D341Med (cell line): ENCODE results near the gene FMNL2.

Experiments
- DNase-seq: peaks from one replicate; pipeline ENCODE4 v3.0.0; 2012; ENCODE audit warnings: low spot score

The FMNL2 gene

DNA sequence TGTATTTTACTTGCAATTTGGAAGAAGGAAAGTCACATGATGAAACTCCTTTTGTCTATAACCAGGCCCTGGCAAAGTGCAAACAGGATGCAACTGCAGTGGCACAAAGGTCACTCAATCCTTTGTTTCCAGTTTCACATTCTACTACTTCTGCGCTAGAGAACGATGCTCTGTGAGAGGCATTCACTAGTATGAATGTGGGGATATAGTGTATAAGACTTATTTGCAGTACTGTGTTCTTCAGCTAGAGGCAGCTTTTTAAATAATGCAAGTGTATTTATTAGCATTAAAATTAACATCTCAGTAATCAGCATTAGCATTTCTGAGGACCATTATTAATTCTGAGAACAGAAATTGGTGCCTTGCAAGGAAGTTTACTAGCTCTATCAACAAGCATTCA lies 313.4 kb downstream of the FMNL2 start:
- DNase-seq = no peak

GRCh38 chr2:152649997-152650396 lies 315.0 kb downstream of the FMNL2 start:
- DNase-seq = no peak

DNA sequence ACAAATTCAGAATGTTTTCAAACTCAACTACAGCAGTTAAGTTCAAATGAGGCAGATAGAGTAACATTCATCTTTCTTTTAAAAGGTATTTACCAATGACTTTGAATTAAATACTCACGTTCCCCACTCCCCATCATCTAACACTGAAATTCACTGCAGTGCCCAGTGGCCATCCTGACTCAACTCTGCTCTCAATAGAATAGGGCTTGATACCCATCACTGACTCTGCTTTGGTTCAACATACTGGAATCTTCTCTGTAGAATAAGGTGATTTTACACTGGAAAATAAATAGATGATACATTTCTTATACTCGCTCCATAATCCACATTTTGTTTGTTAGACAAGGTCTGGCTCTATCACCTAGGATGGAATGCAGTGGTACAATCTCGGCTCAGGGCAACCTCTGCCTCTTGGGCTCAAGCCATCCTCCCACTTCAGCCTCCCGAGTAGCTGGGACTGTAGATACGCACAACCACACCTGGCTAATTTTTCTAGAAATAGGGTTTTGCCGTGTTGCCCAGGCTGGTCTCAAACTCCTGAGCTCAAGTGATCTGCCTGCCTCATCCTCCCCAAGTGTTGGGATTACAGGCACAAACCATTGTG lies 315.9 kb downstream of the FMNL2 start:
- DNase-seq = no peak

GRCh38 chr2:152651834-152652233 lies 316.9 kb downstream of the FMNL2 start:
- DNase-seq = no peak

DNA sequence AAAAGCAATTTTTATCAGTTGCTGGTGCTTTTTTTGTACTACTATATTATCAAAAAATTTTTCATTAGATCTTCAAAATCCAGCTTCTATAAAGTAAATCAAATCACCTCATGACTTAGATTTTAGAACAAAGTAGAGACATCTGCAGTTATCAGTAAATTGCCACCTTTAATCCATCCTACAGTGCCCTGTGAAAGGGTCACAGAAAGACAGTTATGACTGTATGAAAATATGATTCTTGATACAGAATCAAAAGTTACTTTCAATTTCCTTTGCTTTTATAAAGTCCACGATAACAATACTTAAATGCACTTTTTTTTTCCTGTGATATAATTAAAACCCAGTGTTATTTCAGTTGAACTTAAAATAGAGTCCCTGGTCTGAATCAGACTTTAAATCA lies 320.9 kb downstream of the FMNL2 start:
- no peak for DNase-seq

DNA sequence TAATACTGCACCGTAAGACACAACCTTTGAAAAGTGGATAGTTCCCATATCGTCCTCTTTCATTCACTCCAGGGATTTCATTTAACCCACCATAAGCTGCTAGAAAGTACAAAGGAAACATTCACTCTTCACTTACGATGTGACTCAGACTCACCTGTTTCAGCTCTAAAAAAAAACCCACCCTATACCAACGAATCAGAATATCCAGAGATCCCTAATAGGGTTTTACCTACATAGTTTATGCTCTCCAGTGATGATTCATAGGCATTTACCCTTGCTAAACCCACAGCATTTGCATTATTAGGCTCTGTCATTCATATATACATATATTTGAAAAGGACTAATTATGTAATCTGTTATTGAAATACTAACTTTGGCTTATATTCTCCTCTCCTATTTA lies 322.1 kb downstream of the FMNL2 start:
- DNase-seq = no peak

GRCh38 chr2:152658221-152658620 lies 323.2 kb downstream of the FMNL2 start:
- no peak for DNase-seq

- DNase-seq = no peak
These were observed 326.1 kb downstream of the FMNL2 start for GRCh38 chr2:152661076-152661475.

GRCh38 chr2:152664725-152665124 lies 329.8 kb downstream of the FMNL2 start:
- no peak for DNase-seq

DNA sequence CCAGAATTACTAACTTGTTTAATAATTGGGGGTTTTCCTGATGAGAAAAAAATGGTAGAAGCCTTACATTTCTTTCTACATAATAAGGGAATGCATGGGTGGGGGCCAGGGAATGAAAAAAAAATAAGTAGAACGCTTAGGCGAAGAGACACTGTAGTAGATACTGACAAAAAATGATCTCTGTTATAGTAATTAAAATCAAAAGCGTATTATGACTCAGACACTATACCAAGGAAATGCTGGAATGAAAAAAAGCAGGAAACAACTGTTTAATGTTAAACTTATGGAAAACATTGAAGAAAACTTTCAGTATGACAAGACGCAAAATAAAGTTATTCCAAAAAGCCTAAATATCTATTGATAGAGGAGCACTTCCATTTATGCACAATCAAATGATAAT lies 339.4 kb downstream of the FMNL2 start:
- no peak for DNase-seq

DNA sequence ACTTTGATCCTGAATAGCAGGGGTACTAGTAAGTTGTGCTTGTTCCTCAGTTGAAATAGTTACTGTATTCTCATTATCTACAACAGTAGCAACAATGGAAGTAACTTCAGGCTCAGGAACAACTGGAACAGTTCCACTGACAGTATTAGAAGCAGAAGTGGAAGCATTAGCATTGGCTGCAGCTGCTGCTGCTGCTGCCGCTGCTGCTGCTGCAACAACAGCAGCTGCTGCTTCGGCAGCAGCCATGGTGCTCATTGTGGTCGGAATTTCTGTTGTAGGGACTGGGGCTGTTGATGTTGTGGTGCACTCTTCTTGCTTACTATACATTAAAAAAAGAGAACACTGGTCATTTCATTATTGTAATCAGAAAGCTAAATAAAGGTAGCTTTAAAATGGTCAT lies 341.5 kb downstream of the FMNL2 start:
- peak; percentile 15 for DNase-seq

GRCh38 chr2:152678808-152679207 lies 343.8 kb downstream of the FMNL2 start:
- no peak for DNase-seq

GRCh38 chr2:152682663-152683062 lies 347.7 kb downstream of the FMNL2 start:
- DNase-seq = no peak

DNA sequence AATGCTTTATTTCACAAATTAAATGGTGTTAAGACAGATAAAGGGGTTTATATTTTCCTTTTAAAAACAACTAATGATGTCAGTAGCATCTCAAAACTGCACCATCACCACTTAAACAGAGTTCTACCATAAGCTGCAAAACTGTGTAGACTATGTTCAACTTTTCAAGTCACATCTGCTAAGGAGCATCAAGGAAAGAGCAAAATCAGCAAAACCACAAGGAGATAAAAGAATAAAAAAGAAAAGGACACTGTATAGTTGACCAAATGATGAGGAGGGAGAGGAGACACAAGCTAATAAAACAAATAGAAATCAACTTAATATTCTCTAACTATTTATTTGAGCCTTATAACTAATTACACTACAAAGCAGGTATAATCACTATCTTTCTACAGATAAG lies 348.4 kb downstream of the FMNL2 start:
- no peak for DNase-seq

DNA sequence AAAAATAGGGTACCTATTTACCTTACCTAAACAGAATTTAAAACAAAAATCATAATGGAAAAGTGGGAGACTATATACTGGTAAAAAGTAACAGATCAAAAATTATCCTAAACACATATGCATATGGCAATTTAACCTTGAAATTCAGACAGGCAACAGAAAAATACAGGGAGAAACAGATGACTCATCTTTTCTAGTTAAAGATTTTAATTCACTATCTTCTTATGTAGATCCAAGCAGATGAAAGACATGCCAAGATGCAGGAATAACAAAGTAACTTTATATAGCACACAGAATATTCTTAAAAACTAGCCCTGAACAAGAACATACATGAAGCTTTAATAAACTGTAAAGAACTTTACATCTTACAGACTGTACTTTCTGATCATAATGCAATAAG lies 351.3 kb downstream of the FMNL2 start:
- DNase-seq = no peak

GRCh38 chr2:152693033-152693432 lies 358.1 kb downstream of the FMNL2 start:
- DNase-seq = no peak

- DNase-seq = no peak
These were observed 359.2 kb downstream of the FMNL2 start for GRCh38 chr2:152694161-152694661.

- DNase-seq = no peak
These were observed 360.8 kb downstream of the FMNL2 start for GRCh38 chr2:152695763-152696162.

DNA sequence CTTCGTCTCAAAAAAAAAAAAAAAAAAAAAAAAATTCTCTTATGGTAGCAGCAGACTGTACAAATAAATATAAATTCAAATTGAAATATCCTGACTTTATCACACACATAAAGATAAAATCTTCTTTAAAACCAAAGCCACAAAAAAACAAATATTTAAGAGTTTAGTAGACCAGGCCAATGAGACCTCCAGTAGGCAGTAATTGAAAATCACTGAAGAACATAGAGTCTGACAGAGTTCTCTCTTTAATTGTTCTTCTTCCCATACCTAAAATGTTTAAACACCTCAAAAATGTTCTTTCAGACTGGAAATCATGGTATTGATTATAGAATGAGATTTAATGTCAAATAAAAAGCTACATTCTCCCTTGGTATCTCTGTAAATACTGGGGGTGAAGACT lies 361.5 kb downstream of the FMNL2 start:
- no peak for DNase-seq
